K562 (cell line): ENCODE data around the gene MYPN. TPM values are rescaled to one million over a fixed set of nuclear protein-coding genes. Genes with fewer than 3 reads are reported as not detected.

Experiments used
- ATAC-seq: fragments of 200-7000 bp; cut with Tn5 transposase; 3 replicates; pipeline ENCODE4 v1.9.1; 2020; ENCODE audit warnings: moderate library complexity
- BruUV-seq: library from RNA; stranded (reverse); fragments of 400-500 nt; replicated peaks from 2 replicates; lab custom pipeline; 2021; lab: Mats Ljungman, UMichigan
- CTCF ChIA-PET: fragments of 300-600 bp; formaldehyde crosslinking; extraction: SDS; loops from one replicate; lab custom pipeline; 2021; ENCODE audit warnings: low intra/inter-chr PET ratio; lab: Yijun Ruan, JAX
- POLR2A ChIA-PET: fragments of 300-600, 350-650 bp; sonication (Branson Sonifier 250); formaldehyde crosslinking; extraction: SDS; loops from one replicate; lab custom pipeline; 2021; ENCODE audit warnings: antibody characterized with exemption, inconsistent platforms; lab: Yijun Ruan, JAX
- DNase-seq, 4 experiments: peaks; one replicate each; pipeline versions ENCODE4 v3.0.0 to v3.0.0-alpha.2; 2011 to 2018; ENCODE audit warnings: low spot score in 3 of 4, mixed read lengths in 3 of 4; ENCODE audit errors: extremely low read depth in 1 of 4
- FAIRE-seq: peaks from 2 replicates; lab custom pipeline; 2011; peaks lifted over from hg19 to GRCh38; lab: Jason Lieb, UNC
- H2AFZ ChIP-seq: 2 replicates; pipeline ENCODE4 v1.6.0; 2011; ENCODE audit warnings: low read depth, low read length, control low read depth, inconsistent platforms
- H3K27ac ChIP-seq: fragments of 200-600 bp; 3 replicates; pipeline ENCODE4 v1.8.0; 2011; ENCODE audit warnings: low read depth, mild to moderate bottlenecking, control low read depth, inconsistent platforms, low read length, moderate library complexity, mixed read lengths; ENCODE audit errors: extremely low read depth
- H3K27me3 ChIP-seq, 2 experiments: fragments of 300-600 bp in 1 of 2; 2 replicates in 1 of 2; 3 replicates in 1 of 2; pipeline versions ENCODE4 v1.6.0 to v1.8.0; 2011; ENCODE audit warnings: inconsistent platforms in 2 of 2, low read length in 2 of 2, mild to moderate bottlenecking in 1 of 2, mixed read lengths in 1 of 2, moderate library complexity in 1 of 2; ENCODE audit not compliant: control insufficient read depth in 2 of 2, insufficient read depth in 2 of 2
- H3K36me3 ChIP-seq: fragments of 300-600 bp; 3 replicates; pipeline ENCODE4 v1.8.0; 2011; ENCODE audit warnings: mild to moderate bottlenecking, low read length, inconsistent platforms; ENCODE audit not compliant: control insufficient read depth, insufficient read depth
- H3K4me1 ChIP-seq, 2 experiments: fragments of 200-600 bp in 1 of 2; replicated peaks in 1 of 2; 2 replicates in 1 of 2; 3 replicates in 1 of 2; pipeline versions ENCODE4 v1.5.1 to v1.8.0; 2011; ENCODE audit warnings: inconsistent platforms in 2 of 2, low read length in 2 of 2, mild to moderate bottlenecking in 1 of 2, mixed read lengths in 1 of 2, moderate library complexity in 1 of 2; ENCODE audit not compliant: control insufficient read depth in 2 of 2, insufficient read depth in 2 of 2
- H3K4me2 ChIP-seq: 2 replicates; pipeline ENCODE4 v1.6.1; 2011; ENCODE audit warnings: low read length, control low read depth, inconsistent platforms, mixed read lengths; ENCODE audit not compliant: insufficient read depth
- H3K4me3 ChIP-seq: fragments of 200-600 bp; sonication (generic), shearing (Covaris generic); 2 replicates; pipeline ENCODE4 v1.5.1; 2016; ENCODE audit warnings: control low read depth, inconsistent platforms
- H3K79me2 ChIP-seq: fragments of 200-600 bp; 3 replicates; pipeline ENCODE4 v1.8.0; 2011; ENCODE audit warnings: low read length, inconsistent platforms; ENCODE audit not compliant: control insufficient read depth, insufficient read depth
- H3K9ac ChIP-seq, 2 experiments: 2 replicates each; pipeline versions ENCODE4 v1.6.0 to v1.6.1; 2011; ENCODE audit warnings: low read depth in 2 of 2, low read length in 2 of 2, control low read depth in 1 of 2, inconsistent platforms in 1 of 2, mild to moderate bottlenecking in 1 of 2, mixed read lengths in 1 of 2; ENCODE audit not compliant: insufficient read depth in 1 of 2
- H3K9me1 ChIP-seq: one replicate; pipeline ENCODE4 v1.6.0; 2011; ENCODE audit warnings: inconsistent platforms, mild to moderate bottlenecking, low read length, moderate library complexity; ENCODE audit not compliant: control insufficient read depth, insufficient read depth
- H3K9me3 ChIP-seq: replicated peaks from 2 replicates; pipeline ENCODE4 v1.5.1; 2011; ENCODE audit warnings: low read depth, low read length, inconsistent platforms; ENCODE audit not compliant: control insufficient read depth, insufficient read depth
- H4K20me1 ChIP-seq: replicated peaks from 2 replicates; pipeline ENCODE4 v1.6.1; 2011; ENCODE audit warnings: low read length, inconsistent platforms, mixed read lengths; ENCODE audit not compliant: control insufficient read depth, insufficient read depth
- ATF6 ChIP-seq: sonication (generic); formaldehyde crosslinking; IDR thresholded peaks from 2 replicates; pipeline ENCODE4 v1.4.0; 2020; ENCODE audit warnings: mild to moderate bottlenecking, missing genetic modification reagents
- MED1 ChIP-seq: sonication (generic); formaldehyde crosslinking; IDR thresholded peaks from 2 replicates; pipeline ENCODE4 v1.8.1; 2023; ENCODE audit warnings: missing genetic modification reagents, borderline replicate concordance
- SMAD4 ChIP-seq: fragments of 250-450 bp; sonication (Bioruptor Pico); conservative IDR thresholded peaks from 2 replicates; pipeline ENCODE4 v1.8.0; 2021; ENCODE audit warnings: inconsistent platforms, mild to moderate bottlenecking, moderate library complexity
- ZNF121 ChIP-seq: sonication (generic); formaldehyde crosslinking; conservative IDR thresholded peaks from 2 replicates; pipeline ENCODE4 v1.8.0; 2022; ENCODE audit warnings: missing genetic modification reagents
- ZNF76 ChIP-seq: fragments of 250-450 bp; sonication (Bioruptor Pico); IDR thresholded peaks from 2 replicates; pipeline ENCODE4 v1.4.0; 2020; ENCODE audit warnings: mild to moderate bottlenecking, moderate library complexity, borderline replicate concordance
- WGBS: fragments of 100-300 bp; shearing (Covaris generic); methylation state at CpG from one replicate; pipeline ENCODE4 v1.1.6; 2016; ENCODE audit warnings: low coverage, mixed read lengths; ENCODE audit not compliant: insufficient coverage; ENCODE audit errors: missing lambda C conversion rate; 5-methylcytosine and 5-hydroxymethylcytosine counted together
- in situ Hi-C: fragments of 300-500 bp; cut with MboI; formaldehyde crosslinking; loops from 4 replicates; pipeline ENCODE4 v1.15.0; 2018; ENCODE audit warnings: inconsistent platforms, mixed read lengths
- intact Hi-C: fragments of 100-400 bp; cut with micrococcal nuclease; formaldehyde crosslinking; loops from 2 replicates; pipeline ENCODE4 v1.14.2; 2022
- polyA plus RNA-seq, 8 experiments: library from polyadenylated mRNA; depleted of rRNA in 4 of 8; stranded (reverse) in 5 of 8; unstranded in 3 of 8; fragments of >200 nt; fragmentation: Nextera tagmentation in 2 of 8; fragmentation: Illumina TruSeq in 1 of 8; extraction: Ambion mirVana in 2 of 8; extraction: Trizol in 1 of 8; gene quantifications; 2 replicates each; pipeline versions ENCODE4 v1.2.1 to v1.2.3, GENCODE V29; 2011 to 2014; ENCODE audit warnings: inconsistent platforms in 1 of 8, missing spikeins in 1 of 8
- total RNA-seq, 7 experiments: library from RNA; depleted of rRNA in 6 of 7; stranded (reverse); fragments of >200 nt in 6 of 7; fragmentation: Illumina TruSeq in 2 of 7; extraction: Trizol in 2 of 7; gene quantifications; 2 replicates each; pipeline versions ENCODE4 v1.2.1 to v1.2.3, GENCODE V29; 2011 to 2021; ENCODE audit warnings: low replicate concordance in 1 of 7
- TF ChIP-seq, protein P1 (sequence below): fragments of 250-450 bp; sonication (Bioruptor Pico); IDR thresholded peaks from 2 replicates; pipeline ENCODE4 v1.5.0; 2022; ENCODE audit warnings: mild to moderate bottlenecking

The MYPN gene
- total and polyA plus RNA-seq, 9 of the 15 experiments (the other 6 are each of a cell fraction or from before 2014, with no cell fraction given) = not detected

DNA sequence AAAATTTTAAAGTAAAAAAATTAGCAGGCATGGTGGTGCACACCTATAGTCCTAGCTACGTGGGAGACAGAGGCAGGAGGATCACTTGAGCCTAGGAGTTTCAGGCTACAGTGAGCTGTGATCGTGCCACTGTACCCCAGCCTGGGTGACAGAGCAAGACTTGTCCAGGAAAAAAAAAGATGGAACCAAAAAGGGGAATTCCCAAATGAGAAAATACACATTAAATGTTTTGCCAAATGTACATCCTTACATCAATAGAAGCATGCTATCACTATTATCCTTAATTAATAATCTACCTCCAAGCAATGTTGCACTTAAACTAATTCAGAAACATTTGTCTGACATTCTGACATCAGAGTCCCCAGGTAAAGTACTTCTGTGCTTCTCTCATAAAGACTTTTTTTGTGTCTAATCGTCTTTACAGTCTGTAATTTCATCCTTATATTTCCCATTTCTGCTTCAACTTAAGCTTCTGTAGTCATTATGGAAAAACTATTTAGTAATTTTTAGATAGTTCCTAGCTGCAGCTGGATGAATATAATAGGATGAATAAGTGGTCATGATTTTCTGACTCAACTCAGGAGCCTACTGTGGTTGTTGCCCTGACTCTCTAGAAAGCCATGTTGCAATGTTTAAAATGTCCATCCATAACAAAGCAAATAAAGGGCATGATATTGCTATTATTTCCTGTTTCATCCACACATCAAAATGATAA, 57.7 kb downstream of the MYPN start:
- ChIA-PET CTCF (no interaction called here), POLR2A (no interaction called here)
- no peaks in the 10 kb centered on the region for H3K4me1 ChIP-seq
- H3K9ac ChIP-seq = no peak overlapping the region
- no peak overlapping the region for H2AFZ ChIP-seq
- TF ChIP-seq MED1 (no peak), ZNF121 (CRISPR knock-in tag) (no peak), ZNF76 (no peak), SMAD4 (no peak), ATF6 (CRISPR knock-in tag) (no peak)
- TF ChIP-seq, protein P1, sequence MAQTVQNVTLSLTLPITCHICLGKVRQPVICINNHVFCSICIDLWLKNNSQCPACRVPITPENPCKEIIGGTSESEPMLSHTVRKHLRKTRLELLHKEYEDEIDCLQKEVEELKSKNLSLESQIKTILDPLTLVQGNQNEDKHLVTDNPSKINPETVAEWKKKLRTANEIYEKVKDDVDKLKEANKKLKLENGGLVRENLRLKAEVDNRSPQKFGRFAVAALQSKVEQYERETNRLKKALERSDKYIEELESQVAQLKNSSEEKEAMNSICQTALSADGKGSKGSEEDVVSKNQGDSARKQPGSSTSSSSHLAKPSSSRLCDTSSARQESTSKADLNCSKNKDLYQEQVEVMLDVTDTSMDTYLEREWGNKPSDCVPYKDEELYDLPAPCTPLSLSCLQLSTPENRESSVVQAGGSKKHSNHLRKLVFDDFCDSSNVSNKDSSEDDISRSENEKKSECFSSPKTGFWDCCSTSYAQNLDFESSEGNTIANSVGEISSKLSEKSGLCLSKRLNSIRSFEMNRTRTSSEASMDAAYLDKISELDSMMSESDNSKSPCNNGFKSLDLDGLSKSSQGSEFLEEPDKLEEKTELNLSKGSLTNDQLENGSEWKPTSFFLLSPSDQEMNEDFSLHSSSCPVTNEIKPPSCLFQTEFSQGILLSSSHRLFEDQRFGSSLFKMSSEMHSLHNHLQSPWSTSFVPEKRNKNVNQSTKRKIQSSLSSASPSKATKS (CRISPR knock-in tag) = no peak
- H3K79me2 ChIP-seq = no peaks in the 10 kb centered on the region
- H3K4me2 ChIP-seq = no peak overlapping the region
- no peaks in the 10 kb centered on the region for H4K20me1 ChIP-seq
- intact Hi-C loops = no loop called here
- H3K9me1 ChIP-seq = no peaks in the 10 kb centered on the region
- H3K27me3 ChIP-seq = peaks cover 16 to 27% of the 10 kb centered on the region in 2 experiments
- in situ Hi-C loops = no loop called here
- no TSS peak for BruUV-seq
- no peaks in the 10 kb centered on the region for H3K36me3 ChIP-seq
- ATAC-seq = no peak
- no peak overlapping the region for H3K27ac ChIP-seq
- no peak overlapping the region for H3K4me3 ChIP-seq
- H3K9me3 ChIP-seq = no peaks in the 10 kb centered on the region
- FAIRE-seq = no peak
- DNase-seq = no peak
- 2% methylated on average over 3 of the region's 3 CpGs for WGBS
